ENCODE measurements around the gene TJP1. TPM values are rescaled to one million over a fixed set of nuclear protein-coding genes. Genes with fewer than 3 reads are reported as not detected.

The TJP1 gene
- total RNA-seq, 1 experiment from 2014 or later, result 140 TPM

DNA sequence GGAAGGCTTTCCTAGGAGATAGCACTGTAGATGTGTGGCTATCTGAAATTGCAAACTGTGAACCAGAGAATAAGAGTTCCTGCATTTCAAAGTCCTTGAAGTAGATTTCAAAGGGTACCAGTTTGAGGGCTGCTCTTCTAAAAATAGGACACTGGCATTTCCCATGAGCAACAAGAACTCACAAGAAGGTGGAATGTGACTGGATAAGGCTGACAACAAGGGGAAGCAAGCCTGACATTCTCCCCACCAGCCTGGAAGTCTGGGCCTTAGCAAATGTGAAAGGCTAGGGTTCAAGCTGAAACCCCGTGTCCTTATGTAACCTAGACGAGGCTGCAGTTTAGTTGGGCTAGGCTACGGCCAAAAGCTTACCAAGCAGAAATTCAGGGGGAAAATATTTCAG, 18.7 kb upstream of the TJP1 start:
- Histone ChIP-seq H2AK5ac (ENCODE audit: insufficient read length, low read length) (no peak overlapping the region), H4K8ac (replicated peaks; ENCODE audit: insufficient read length, low read depth, low read length) (no peak overlapping the region), H3K23me2 (ENCODE audit: insufficient read length, low read depth, low read length, poor library complexity, severe bottlenecking) (no peaks in the 10 kb centered on the region), H3K14ac (ENCODE audit: insufficient read depth, low read length) (no peak overlapping the region), H3K27me3 (ENCODE audit: insufficient read depth, low read length) (no peaks in the 10 kb centered on the region), H3K4me1 (ENCODE audit: insufficient read depth, low read length) (peaks cover 2% of the 10 kb centered on the region; the same call in 1 of the 2 replicates), H2BK12ac (ENCODE audit: insufficient read length, low read depth, low read length) (no peak overlapping the region), H3K23ac (ENCODE audit: insufficient read length, low read depth, low read length) (no peak overlapping the region), H3T11ph (ENCODE audit: low read length) (no peak overlapping the region), H3K79me1 (ENCODE audit: insufficient read depth, low read depth, low read length, poor library complexity, severe bottlenecking) (no peaks in the 10 kb centered on the region), H3K4ac (ENCODE audit: low read depth, low read length) (no peak overlapping the region), H4K20me1 (ENCODE audit: control insufficient read depth, insufficient read depth, insufficient read length) (no peaks in the 10 kb centered on the region), H3K4me2 (ENCODE audit: insufficient read depth, insufficient read length, low read length) (no peak overlapping the region), H2BK20ac (ENCODE audit: low read depth, low read length, poor library complexity, severe bottlenecking) (no peak overlapping the region), H2BK5ac (ENCODE audit: insufficient read length, low read length) (no peak overlapping the region), H3K56ac (ENCODE audit: insufficient read length, low read depth, low read length) (no peak overlapping the region), H2AFZ (ENCODE audit: low read length) (no peak overlapping the region), H3K27ac (ENCODE audit: insufficient read length, low read depth, low read length) (no peak overlapping the region), H3K79me2 (ENCODE audit: insufficient read depth, low read length) (no peaks in the 10 kb centered on the region), H2BK15ac (ENCODE audit: low read depth, low read length) (no peak overlapping the region), H3K18ac (ENCODE audit: insufficient read length, low read depth, low read length) (no peak overlapping the region), H2BK120ac (ENCODE audit: low read depth, low read length, poor library complexity, severe bottlenecking) (no peak overlapping the region), H3K9me3 (ENCODE audit: control insufficient read depth, low read depth, low read length) (no peaks in the 10 kb centered on the region), H4K5ac (ENCODE audit: insufficient read length, low read depth, low read length) (no peak overlapping the region), H4K91ac (ENCODE audit: insufficient read length, low read depth, low read length) (no peak overlapping the region), H3K9ac (ENCODE audit: extremely low read depth, insufficient read length, low read length) (no peak overlapping the region)
- H3K27ac Mint-ChIP-seq, result 0 out of 7 replicates have a peak overlapping the region, but pooled peaks of 1 of the 3 experiments have one; percentile 9
- WGBS (ENCODE audit: extremely low coverage, insufficient read length, low lambda C conversion rate), result no CpG with 5 or more reads among the region's 3 CpGs
- H3K36me3 Mint-ChIP-seq (ENCODE audit: insufficient read depth in 1 of 3, low read depth in 3 of 3), result no peaks in the 10 kb centered on the region
- H3K9me3 Mint-ChIP-seq, result no peaks in the 10 kb centered on the region; a peak in 1 of 5 replicates
- DNase-seq, result no peak
- no peak overlapping the region for H3K4me3 Mint-ChIP-seq
- TF ChIP-seq, protein P1, sequence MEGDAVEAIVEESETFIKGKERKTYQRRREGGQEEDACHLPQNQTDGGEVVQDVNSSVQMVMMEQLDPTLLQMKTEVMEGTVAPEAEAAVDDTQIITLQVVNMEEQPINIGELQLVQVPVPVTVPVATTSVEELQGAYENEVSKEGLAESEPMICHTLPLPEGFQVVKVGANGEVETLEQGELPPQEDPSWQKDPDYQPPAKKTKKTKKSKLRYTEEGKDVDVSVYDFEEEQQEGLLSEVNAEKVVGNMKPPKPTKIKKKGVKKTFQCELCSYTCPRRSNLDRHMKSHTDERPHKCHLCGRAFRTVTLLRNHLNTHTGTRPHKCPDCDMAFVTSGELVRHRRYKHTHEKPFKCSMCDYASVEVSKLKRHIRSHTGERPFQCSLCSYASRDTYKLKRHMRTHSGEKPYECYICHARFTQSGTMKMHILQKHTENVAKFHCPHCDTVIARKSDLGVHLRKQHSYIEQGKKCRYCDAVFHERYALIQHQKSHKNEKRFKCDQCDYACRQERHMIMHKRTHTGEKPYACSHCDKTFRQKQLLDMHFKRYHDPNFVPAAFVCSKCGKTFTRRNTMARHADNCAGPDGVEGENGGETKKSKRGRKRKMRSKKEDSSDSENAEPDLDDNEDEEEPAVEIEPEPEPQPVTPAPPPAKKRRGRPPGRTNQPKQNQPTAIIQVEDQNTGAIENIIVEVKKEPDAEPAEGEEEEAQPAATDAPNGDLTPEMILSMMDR (conservative IDR thresholded peaks at IDR 0.05), result no peak
- no peaks in the 10 kb centered on the region for H3K27me3 Mint-ChIP-seq (ENCODE audit: low read depth)
- H3K4me1 Mint-ChIP-seq, result peaks cover 23% of the 10 kb centered on the region in 2 experiments
